Endothelial cell of umbilical vein (primary cell): ENCODE measurements around the gene AWAT2. TPM values are rescaled to one million over a fixed set of nuclear protein-coding genes. Genes with fewer than 3 reads are reported as not detected.

Experiments used
- BruUV-seq: library from RNA; stranded (reverse); fragments of 400-500 nt; replicated peaks from 2 replicates; lab custom pipeline; 2021; lab: Mats Ljungman, UMichigan
- CTCF ChIA-PET: fragments of 300-600, 350-600 bp; sonication (Branson Sonifier 250); formaldehyde crosslinking; loops from one replicate; lab custom pipeline; 2021; ENCODE audit warnings: antibody characterized with exemption, inconsistent platforms; lab: Charles Lee
- POLR2A ChIA-PET: fragments of 300-600, 350-600 bp; sonication (Branson Sonifier 250); formaldehyde crosslinking; loops from one replicate; lab custom pipeline; 2021; ENCODE audit warnings: antibody characterized with exemption, inconsistent platforms; lab: Charles Lee
- DNase-seq: peaks from one replicate; pipeline ENCODE4 v3.0.0-alpha.2; 2011; ENCODE audit warnings: low read depth, low spot score
- FAIRE-seq: peaks from 2 replicates; lab custom pipeline; 2011; peaks lifted over from hg19 to GRCh38; lab: Jason Lieb, UNC
- H2AFZ ChIP-seq: 2 replicates; pipeline ENCODE4 v1.6.0; 2012; ENCODE audit warnings: low read depth, low read length, control low read depth, inconsistent platforms
- H3K27ac ChIP-seq: 2 replicates; pipeline ENCODE4 v1.5.1; 2011; ENCODE audit warnings: low read depth, mild to moderate bottlenecking, control low read depth, low read length, moderate library complexity; ENCODE audit not compliant: insufficient read depth
- H3K27me3 ChIP-seq, 2 experiments: 2 replicates each; pipeline versions ENCODE4 v1.6.0 to v1.6.1; 2011; ENCODE audit warnings: low read length in 2 of 2, mixed read lengths in 1 of 2; ENCODE audit not compliant: control insufficient read depth in 2 of 2, insufficient read depth in 2 of 2
- H3K36me3 ChIP-seq, 2 experiments: 2 replicates in 1 of 2; 3 replicates in 1 of 2; pipeline ENCODE4 v1.5.1; 2011; ENCODE audit warnings: low read length in 2 of 2, mild to moderate bottlenecking in 1 of 2, moderate library complexity in 1 of 2; ENCODE audit not compliant: control insufficient read depth in 2 of 2, insufficient read depth in 2 of 2; ENCODE audit errors: extremely low read depth in 1 of 2
- H3K4me1 ChIP-seq: 3 replicates; pipeline ENCODE4 v1.5.1; 2011; ENCODE audit warnings: mild to moderate bottlenecking, low read length; ENCODE audit not compliant: control insufficient read depth, insufficient read depth; ENCODE audit errors: extremely low read depth
- H3K4me2 ChIP-seq: 2 replicates; pipeline ENCODE4 v1.6.1; 2011; ENCODE audit warnings: low read length, control low read depth, mixed read lengths; ENCODE audit not compliant: insufficient read depth
- H3K4me3 ChIP-seq, 3 experiments: fragments of 200-600 bp in 1 of 3; sonication (generic), shearing (Covaris generic) in 1 of 3; replicated peaks in 1 of 3; 2 replicates each; pipeline ENCODE4 v1.5.1; 2011 to 2016; ENCODE audit warnings: control low read depth in 3 of 3, low read length in 3 of 3, mild to moderate bottlenecking in 2 of 3, inconsistent platforms in 1 of 3, low read depth in 1 of 3, moderate library complexity in 1 of 3; ENCODE audit not compliant: insufficient read depth in 1 of 3
- H3K79me2 ChIP-seq: 2 replicates; pipeline ENCODE4 v1.6.0; 2012; ENCODE audit warnings: low read length, inconsistent platforms; ENCODE audit not compliant: control insufficient read depth, insufficient read depth
- H3K9ac ChIP-seq: replicated peaks from 2 replicates; pipeline ENCODE3; 2011; ENCODE audit warnings: low read length, control low read depth; ENCODE audit not compliant: insufficient read depth; ENCODE audit errors: extremely low read depth
- H3K9me1 ChIP-seq: replicated peaks from 3 replicates; pipeline ENCODE4 v1.6.0; 2011; ENCODE audit warnings: mild to moderate bottlenecking, low read length; ENCODE audit not compliant: control insufficient read depth, insufficient read depth; ENCODE audit errors: extremely low read depth
- H3K9me3 ChIP-seq: replicated peaks from 2 replicates; pipeline ENCODE4 v1.5.1; 2012; ENCODE audit warnings: low read length, inconsistent platforms; ENCODE audit not compliant: control insufficient read depth, insufficient read depth
- H4K20me1 ChIP-seq: replicated peaks from 2 replicates; pipeline ENCODE3; 2011; ENCODE audit warnings: mild to moderate bottlenecking, low read length; ENCODE audit not compliant: control insufficient read depth, insufficient read depth; ENCODE audit errors: extremely low read depth
- CTCF ChIP-seq, 2 donors: IDR thresholded peaks; 1 replicate in 1 of 2; 2 replicates in 1 of 2; pipeline ENCODE4 v1.5.1; 2011; ENCODE audit warnings: low read length in 2 of 2, mild to moderate bottlenecking in 2 of 2, moderate library complexity in 2 of 2, control low read depth in 1 of 2, inconsistent platforms in 1 of 2, low read depth in 1 of 2; ENCODE audit not compliant: insufficient read depth in 1 of 2; ENCODE audit errors: extremely low read depth in 1 of 2
- EZH2 ChIP-seq: IDR thresholded peaks from 2 replicates; pipeline ENCODE4 v1.6.1; 2012; ENCODE audit warnings: borderline replicate concordance, low read depth, mild to moderate bottlenecking, moderate library complexity, low read length, inconsistent platforms; ENCODE audit not compliant: severe bottlenecking
- FOS ChIP-seq: IDR thresholded peaks from 2 replicates; pipeline ENCODE4 v1.6.1; 2011; ENCODE audit warnings: mild to moderate bottlenecking, low read length, moderate library complexity, borderline replicate concordance; ENCODE audit not compliant: insufficient read depth
- GATA2 ChIP-seq: IDR thresholded peaks from 2 replicates; pipeline ENCODE4 v1.7.0; 2011; ENCODE audit warnings: low read depth, mild to moderate bottlenecking, moderate library complexity, mixed read lengths, low read length; ENCODE audit not compliant: insufficient read length, insufficient read depth
- JUN ChIP-seq: IDR thresholded peaks from 2 replicates; pipeline ENCODE4 v1.6.1; 2011; ENCODE audit warnings: borderline replicate concordance, low read depth; ENCODE audit not compliant: insufficient read length, insufficient read depth
- MYC ChIP-seq: IDR thresholded peaks from one replicate; pipeline ENCODE4 v1.6.1; 2011; ENCODE audit warnings: mild to moderate bottlenecking, low read depth, low read length
- POLR2A ChIP-seq: IDR thresholded peaks from 2 replicates; pipeline ENCODE4 v1.6.1; 2012; ENCODE audit warnings: low read depth, mild to moderate bottlenecking, control low read depth, low read length
- POLR2AphosphoS5 ChIP-seq: IDR thresholded peaks from 2 replicates; pipeline ENCODE4 v1.6.1; 2012; ENCODE audit warnings: low read depth, mild to moderate bottlenecking, control low read depth, low read length, moderate library complexity; ENCODE audit not compliant: insufficient read depth
- dilution Hi-C: fragments of 300-500 bp; cut with MboI; formaldehyde crosslinking; loops from one replicate; pipeline ENCODE4 v1.15.0; 2019; ENCODE audit warnings: low sequenced_read_pairs; ENCODE audit not compliant: extremely low pct_ligation_motif_present
- intact Hi-C: fragments of 100-400 bp; cut with micrococcal nuclease; formaldehyde crosslinking; loops from one replicate; pipeline ENCODE4 v1.10.0; 2022
- polyA plus RNA-seq, 4 experiments: library from polyadenylated mRNA; depleted of rRNA in 3 of 4; stranded (reverse) in 3 of 4; unstranded in 1 of 4; fragments of >200 nt; gene quantifications; 2 replicates each; pipeline versions ENCODE4 v1.2.1 to v1.2.3, GENCODE V29; 2011 to 2012; ENCODE audit warnings: missing spikeins in 1 of 4
- total RNA-seq: library from RNA; stranded (reverse); gene quantifications from 2 replicates; pipeline ENCODE4 v1.2.3, GENCODE V29; 2021
- TF ChIP-seq, protein P1 (sequence below): IDR thresholded peaks from 2 replicates; pipeline ENCODE4 v1.6.1; 2011; ENCODE audit not compliant: insufficient read depth, insufficient read length

The AWAT2 gene
- total and polyA plus RNA-seq, 2 donors (not counting 3 experiments of a cell fraction or from before 2014, with no cell fraction given) = 0.20 to 0.29 TPM

GRCh38 chrX:70062961-70063550 is 13.3 kb upstream of the AWAT2 start:
- Histone ChIP-seq H3K4me3 (no peak overlapping the region), H3K36me3 (no peaks in the 10 kb centered on the region), H3K9ac (no peak overlapping the region), H3K9me1 (no peaks in the 10 kb centered on the region), H3K79me2 (no peaks in the 10 kb centered on the region), H3K27ac (no peak overlapping the region), H3K4me2 (no peak overlapping the region), H3K4me1 (no peaks in the 10 kb centered on the region), H3K9me3 (no peaks in the 10 kb centered on the region), H2AFZ (no peak overlapping the region), H4K20me1 (no peaks in the 10 kb centered on the region), H3K27me3 (no peaks in the 10 kb centered on the region)
- ChIA-PET POLR2A (no interaction called here), CTCF (no interaction called here)
- DNase-seq = no peak
- dilution Hi-C loops (no loop called here), intact Hi-C loops (no loop called here)
- BruUV-seq = no TSS peak
- no peak for FAIRE-seq
- no peak for TF ChIP-seq EZH2
- no peak for TF ChIP-seq CTCF (IDR thresholded peaks at IDR 0.05; ENCODE audit: extremely low read depth in 1 of 2, insufficient read depth in 1 of 2, low read depth in 1 of 2, low read length in 2 of 2)
- no peak for TF ChIP-seq POLR2AphosphoS5
- TF ChIP-seq FOS = no peak
- TF ChIP-seq JUN = no peak
- no peak for TF ChIP-seq MYC
- TF ChIP-seq, protein P1, sequence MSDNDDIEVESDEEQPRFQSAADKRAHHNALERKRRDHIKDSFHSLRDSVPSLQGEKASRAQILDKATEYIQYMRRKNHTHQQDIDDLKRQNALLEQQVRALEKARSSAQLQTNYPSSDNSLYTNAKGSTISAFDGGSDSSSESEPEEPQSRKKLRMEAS = no peak
- TF ChIP-seq GATA2 = no peak
- no peak for TF ChIP-seq POLR2A
